Panc1 (cell line): Measurements from ENCODE around the gene SLC12A4. TPM values are rescaled to one million over a fixed set of nuclear protein-coding genes. Genes with fewer than 3 reads are reported as not detected.

Experiments used
- ATAC-seq: fragments of 200-7000 bp; cut with Tn5 transposase; 2 replicates; pipeline ENCODE4 v1.9.1; 2020; ENCODE audit warnings: mild to moderate bottlenecking, moderate library complexity
- BruUV-seq: library from RNA; stranded (reverse); fragments of 400-500 nt; replicated peaks from 2 replicates; lab custom pipeline; 2021; lab: Mats Ljungman, UMichigan
- CTCF ChIA-PET: fragments of 300-600 bp; sonication (Branson Sonifier 250); formaldehyde crosslinking; loops from one replicate; lab custom pipeline; 2022; ENCODE audit warnings: antibody characterized with exemption; lab: Charles Lee
- POLR2A ChIA-PET: fragments of 300-600 bp; sonication (Branson Sonifier 250); formaldehyde crosslinking; loops from one replicate; lab custom pipeline; 2022; ENCODE audit warnings: antibody characterized with exemption; lab: Charles Lee
- DNase-seq: peaks from one replicate; pipeline ENCODE4 v3.0.0-alpha.2; 2010; ENCODE audit warnings: low read depth, low spot score
- H3K27ac ChIP-seq: 2 replicates; pipeline ENCODE4 v1.5.1; 2011; ENCODE audit warnings: mild to moderate bottlenecking, low read length, inconsistent platforms
- H3K27me3 ChIP-seq: fragments of 200-500 bp; sonication (Bioruptor generic); 2 replicates; pipeline ENCODE4 v1.6.0; 2014; ENCODE audit warnings: low read length, inconsistent platforms; ENCODE audit not compliant: control insufficient read depth, insufficient read depth
- H3K36me3 ChIP-seq: fragments of 200-500 bp; sonication (Bioruptor generic); 2 replicates; pipeline ENCODE4 v1.5.1; 2014; ENCODE audit warnings: inconsistent platforms, mild to moderate bottlenecking, low read length, moderate library complexity; ENCODE audit not compliant: control insufficient read depth, insufficient read depth
- H3K4me1 ChIP-seq: 2 replicates; pipeline ENCODE4 v1.5.1; 2011; ENCODE audit warnings: inconsistent platforms, mild to moderate bottlenecking, low read length, moderate library complexity; ENCODE audit not compliant: control insufficient read depth, insufficient read depth
- H3K4me3 ChIP-seq, 2 experiments: 2 replicates each; pipeline ENCODE4 v1.5.1; 2011 to 2012; ENCODE audit warnings: low read depth in 2 of 2, low read length in 2 of 2, mild to moderate bottlenecking in 2 of 2, inconsistent platforms in 1 of 2, moderate library complexity in 1 of 2
- H3K9me3 ChIP-seq: fragments of 200-500 bp; sonication (Bioruptor generic); 2 replicates; pipeline ENCODE4 v1.5.1; 2014; ENCODE audit warnings: low read depth, mild to moderate bottlenecking, inconsistent platforms, low read length, moderate library complexity; ENCODE audit not compliant: control insufficient read depth, insufficient read depth
- POLR2AphosphoS5 ChIP-seq: IDR thresholded peaks from 2 replicates; pipeline ENCODE4 v1.6.1; 2012; ENCODE audit warnings: mild to moderate bottlenecking, low read depth, low read length, moderate library complexity
- SIN3A ChIP-seq: IDR thresholded peaks from 2 replicates; pipeline ENCODE4 v1.6.1; 2012; ENCODE audit warnings: low read depth, mild to moderate bottlenecking, low read length, moderate library complexity, borderline replicate concordance; ENCODE audit not compliant: insufficient read depth
- TCF7L2 ChIP-seq: IDR thresholded peaks from 2 replicates; pipeline ENCODE4 v1.6.1; 2011; ENCODE audit warnings: mild to moderate bottlenecking, low read depth, low read length, inconsistent platforms
- in situ Hi-C: cut with HindIII; loops from 2 replicates; pipeline ENCODE4 v1.10.0; 2016; ENCODE audit warnings: low sequenced_read_pairs, low pct_unique_long_range_greater_than_20kb
- intact Hi-C: fragments of 100-400 bp; cut with micrococcal nuclease; formaldehyde crosslinking; loops from one replicate; pipeline ENCODE4 v1.10.0; 2022; ENCODE audit not compliant: unreplicated experiment
- total RNA-seq: library from RNA; stranded (reverse); gene quantifications from one replicate; pipeline ENCODE4 v1.2.1, GENCODE V29; 2021; ENCODE audit not compliant: unreplicated experiment
- TF ChIP-seq, protein P1 (sequence below): fragments of 450-650 bp; IDR thresholded peaks from 2 replicates; pipeline ENCODE4 v1.5.1; 2017; ENCODE audit warnings: mild to moderate bottlenecking
- TF ChIP-seq, protein P2 (sequence below), 2 experiments: IDR thresholded peaks; 2 replicates each; pipeline ENCODE4 v1.6.1; 2011 to 2012; ENCODE audit warnings: low read depth in 2 of 2, control low read depth in 1 of 2, low read length in 1 of 2, mild to moderate bottlenecking in 1 of 2, moderate library complexity in 1 of 2; ENCODE audit not compliant: insufficient read depth in 1 of 2

SLC12A4 gene
- total RNA-seq, 1 experiment from 2014 or later = 31.8 TPM

DNA sequence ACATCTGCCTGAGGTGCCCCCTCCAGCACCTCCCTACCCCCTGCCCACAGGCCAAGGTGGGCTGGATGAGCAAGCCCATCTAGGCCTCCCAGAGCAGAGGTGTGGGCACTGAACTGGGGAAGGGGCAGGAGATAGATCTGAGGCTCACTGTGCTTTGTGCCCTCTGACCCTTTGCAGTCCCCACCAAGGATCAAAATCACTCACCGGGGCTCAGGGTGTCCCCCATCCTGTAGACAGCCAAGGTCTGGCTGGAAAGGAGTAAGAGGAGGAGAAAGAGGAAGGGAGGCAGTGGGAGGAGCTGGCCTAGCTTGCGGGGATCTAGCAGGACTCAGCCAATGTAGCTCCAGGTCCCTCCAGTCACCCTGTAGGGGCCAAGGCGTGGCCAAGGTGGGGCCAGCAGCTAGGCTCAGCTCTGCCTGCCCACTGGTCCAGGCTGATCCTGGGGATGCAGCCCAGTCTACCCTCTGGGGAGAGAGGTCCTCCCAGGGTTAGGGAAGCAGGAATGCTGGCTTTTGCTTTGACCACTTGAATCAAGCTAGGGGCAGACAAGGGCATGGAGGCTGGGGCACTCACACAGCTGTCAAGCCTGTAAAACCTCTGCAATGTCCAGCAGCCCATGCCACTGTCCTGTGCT is 1.8 kb downstream of the SLC12A4 start:
- Histone ChIP-seq H3K36me3 (no peaks in the 10 kb centered on the region), H3K4me3 (peak overlapping the region; percentile 69 to 85), H3K4me1 (peaks cover 15% of the 10 kb centered on the region), H3K27ac (peak overlapping the region; percentile 88; the same call in 1 of the 2 replicates), H3K27me3 (no peaks in the 10 kb centered on the region), H3K9me3 (no peaks in the 10 kb centered on the region)
- in situ Hi-C loops = no loop called here
- ChIA-PET POLR2A (interaction anchor here (0.6 kb wide), 1 partner anchor 308 kb away, joined by 19 read pairs; no protein-coding TSS in a partner anchor), CTCF (no interaction called here)
- intact Hi-C loops = no loop called here
- DNase-seq (no peak), ATAC-seq (no peak)
- BruUV-seq = no TSS peak
- TF ChIP-seq, protein P1, sequence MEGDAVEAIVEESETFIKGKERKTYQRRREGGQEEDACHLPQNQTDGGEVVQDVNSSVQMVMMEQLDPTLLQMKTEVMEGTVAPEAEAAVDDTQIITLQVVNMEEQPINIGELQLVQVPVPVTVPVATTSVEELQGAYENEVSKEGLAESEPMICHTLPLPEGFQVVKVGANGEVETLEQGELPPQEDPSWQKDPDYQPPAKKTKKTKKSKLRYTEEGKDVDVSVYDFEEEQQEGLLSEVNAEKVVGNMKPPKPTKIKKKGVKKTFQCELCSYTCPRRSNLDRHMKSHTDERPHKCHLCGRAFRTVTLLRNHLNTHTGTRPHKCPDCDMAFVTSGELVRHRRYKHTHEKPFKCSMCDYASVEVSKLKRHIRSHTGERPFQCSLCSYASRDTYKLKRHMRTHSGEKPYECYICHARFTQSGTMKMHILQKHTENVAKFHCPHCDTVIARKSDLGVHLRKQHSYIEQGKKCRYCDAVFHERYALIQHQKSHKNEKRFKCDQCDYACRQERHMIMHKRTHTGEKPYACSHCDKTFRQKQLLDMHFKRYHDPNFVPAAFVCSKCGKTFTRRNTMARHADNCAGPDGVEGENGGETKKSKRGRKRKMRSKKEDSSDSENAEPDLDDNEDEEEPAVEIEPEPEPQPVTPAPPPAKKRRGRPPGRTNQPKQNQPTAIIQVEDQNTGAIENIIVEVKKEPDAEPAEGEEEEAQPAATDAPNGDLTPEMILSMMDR = no peak
- TF ChIP-seq SIN3A = no peak
- no peak for TF ChIP-seq POLR2AphosphoS5
- TF ChIP-seq, protein P2, sequence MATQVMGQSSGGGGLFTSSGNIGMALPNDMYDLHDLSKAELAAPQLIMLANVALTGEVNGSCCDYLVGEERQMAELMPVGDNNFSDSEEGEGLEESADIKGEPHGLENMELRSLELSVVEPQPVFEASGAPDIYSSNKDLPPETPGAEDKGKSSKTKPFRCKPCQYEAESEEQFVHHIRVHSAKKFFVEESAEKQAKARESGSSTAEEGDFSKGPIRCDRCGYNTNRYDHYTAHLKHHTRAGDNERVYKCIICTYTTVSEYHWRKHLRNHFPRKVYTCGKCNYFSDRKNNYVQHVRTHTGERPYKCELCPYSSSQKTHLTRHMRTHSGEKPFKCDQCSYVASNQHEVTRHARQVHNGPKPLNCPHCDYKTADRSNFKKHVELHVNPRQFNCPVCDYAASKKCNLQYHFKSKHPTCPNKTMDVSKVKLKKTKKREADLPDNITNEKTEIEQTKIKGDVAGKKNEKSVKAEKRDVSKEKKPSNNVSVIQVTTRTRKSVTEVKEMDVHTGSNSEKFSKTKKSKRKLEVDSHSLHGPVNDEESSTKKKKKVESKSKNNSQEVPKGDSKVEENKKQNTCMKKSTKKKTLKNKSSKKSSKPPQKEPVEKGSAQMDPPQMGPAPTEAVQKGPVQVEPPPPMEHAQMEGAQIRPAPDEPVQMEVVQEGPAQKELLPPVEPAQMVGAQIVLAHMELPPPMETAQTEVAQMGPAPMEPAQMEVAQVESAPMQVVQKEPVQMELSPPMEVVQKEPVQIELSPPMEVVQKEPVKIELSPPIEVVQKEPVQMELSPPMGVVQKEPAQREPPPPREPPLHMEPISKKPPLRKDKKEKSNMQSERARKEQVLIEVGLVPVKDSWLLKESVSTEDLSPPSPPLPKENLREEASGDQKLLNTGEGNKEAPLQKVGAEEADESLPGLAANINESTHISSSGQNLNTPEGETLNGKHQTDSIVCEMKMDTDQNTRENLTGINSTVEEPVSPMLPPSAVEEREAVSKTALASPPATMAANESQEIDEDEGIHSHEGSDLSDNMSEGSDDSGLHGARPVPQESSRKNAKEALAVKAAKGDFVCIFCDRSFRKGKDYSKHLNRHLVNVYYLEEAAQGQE (IDR thresholded peaks at IDR 0.05; ENCODE audit: insufficient read depth in 1 of 2, low read depth in 2 of 2, low read length in 1 of 2) = no peak
- no peak for TF ChIP-seq TCF7L2

DNA sequence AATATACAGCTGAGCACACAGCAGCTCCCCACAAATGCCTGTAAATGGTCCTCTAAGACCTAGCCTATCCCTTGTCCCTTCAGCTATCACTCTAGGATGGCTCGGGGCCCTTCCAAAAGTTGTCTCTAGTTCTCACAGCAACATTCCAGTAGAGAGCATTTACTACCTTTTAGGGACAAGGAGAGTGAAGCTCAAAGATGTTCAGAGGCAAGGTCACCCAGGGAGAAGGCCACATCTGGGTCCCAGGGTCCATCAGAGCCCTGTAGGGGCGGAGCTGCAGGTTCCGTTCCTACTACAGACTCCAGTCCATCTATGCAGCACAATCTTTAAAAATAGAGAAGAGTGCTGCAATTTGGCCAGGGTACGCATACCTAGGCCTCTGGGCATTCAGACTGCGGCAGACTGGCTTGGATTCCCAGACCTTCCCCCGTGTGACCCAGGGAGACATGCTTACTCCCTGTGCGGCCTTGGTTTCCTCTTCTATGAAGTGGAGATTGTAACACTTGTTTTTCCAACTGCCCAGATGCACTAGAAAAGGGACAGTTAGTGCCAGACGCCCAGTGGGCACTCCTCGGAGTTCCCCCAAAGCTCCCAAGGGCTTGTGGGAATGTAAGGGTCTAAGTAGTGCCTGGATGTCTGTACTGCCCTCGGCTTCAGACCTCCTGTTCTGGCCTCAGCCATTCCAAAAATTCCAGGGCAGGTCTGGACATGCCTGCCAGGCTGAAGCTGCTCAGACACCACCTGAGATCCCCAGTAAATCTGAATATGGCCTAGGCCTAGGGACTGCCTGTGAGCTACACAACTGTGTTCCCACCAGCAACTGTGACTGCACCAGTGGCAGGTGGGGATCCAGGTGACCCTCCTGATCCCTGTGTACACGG is 2.5 kb downstream of the SLC12A4 start:
- in situ Hi-C loops (no loop called here), intact Hi-C loops (no loop called here)
- Histone ChIP-seq H3K4me3 (no peak overlapping the region), H3K9me3 (no peaks in the 10 kb centered on the region), H3K36me3 (no peaks in the 10 kb centered on the region), H3K27ac (no peak overlapping the region), H3K4me1 (peaks cover 15% of the 10 kb centered on the region), H3K27me3 (no peaks in the 10 kb centered on the region)
- no peak for ATAC-seq
- BruUV-seq = no TSS peak
- no peak for DNase-seq
- TF ChIP-seq TCF7L2 = no peak
- TF ChIP-seq, protein P2 (IDR thresholded peaks at IDR 0.05; ENCODE audit: insufficient read depth in 1 of 2, low read depth in 2 of 2, low read length in 1 of 2) = no peak
- TF ChIP-seq POLR2AphosphoS5 = no peak
- TF ChIP-seq SIN3A = no peak
- TF ChIP-seq, protein P1 = no peak
- ChIA-PET POLR2A (interaction anchor here (0.6 kb wide), 1 partner anchor 309 kb away, joined by 19 read pairs; no protein-coding TSS in a partner anchor), CTCF (interaction anchor here (0.6 kb wide), 1 partner anchor 284 kb away, joined by 5 read pairs; no protein-coding TSS in a partner anchor)
